HepG2 (cell line): Measurements from ENCODE around the gene KRT16. TPM values are rescaled to one million over a fixed set of nuclear protein-coding genes. Genes with fewer than 3 reads are reported as not detected.

ENCODE experiments used
- ARID4A ChIP-seq: sonication (generic); formaldehyde crosslinking; IDR thresholded peaks from 2 replicates; pipeline ENCODE4 v1.5.0; 2020; ENCODE audit warnings: mild to moderate bottlenecking, missing genetic modification reagents, borderline replicate concordance
- ATF3 ChIP-seq: sonication (generic); formaldehyde crosslinking; IDR thresholded peaks from 2 replicates; pipeline ENCODE4 v1.4.0; 2020; ENCODE audit warnings: missing genetic modification reagents
- HNF4G ChIP-seq, 2 experiments: sonication (generic) in 1 of 2; formaldehyde crosslinking in 1 of 2; IDR thresholded peaks; 2 replicates each; pipeline versions ENCODE4 v1.4.0 to v1.6.1; 2011 to 2020; ENCODE audit warnings: borderline replicate concordance in 2 of 2, low read depth in 2 of 2, mild to moderate bottlenecking in 2 of 2, low read length in 1 of 2, missing genetic modification reagents in 1 of 2, moderate library complexity in 1 of 2
- IRF2 ChIP-seq: IDR thresholded peaks from 2 replicates; pipeline ENCODE4 v1.6.1; 2018; ENCODE audit warnings: missing genetic modification reagents, missing compliant biosample characterization
- KDM5B ChIP-seq: sonication (generic); formaldehyde crosslinking; IDR thresholded peaks from 2 replicates; pipeline ENCODE4 v1.4.0; 2020; ENCODE audit warnings: missing genetic modification reagents, mild to moderate bottlenecking, borderline replicate concordance
- MTA1 ChIP-seq: sonication (generic); formaldehyde crosslinking; IDR thresholded peaks from 2 replicates; pipeline ENCODE4 v1.4.0; 2020; ENCODE audit warnings: missing genetic modification reagents, mild to moderate bottlenecking, borderline replicate concordance
- PHF21A ChIP-seq: sonication (generic); formaldehyde crosslinking; IDR thresholded peaks from 2 replicates; pipeline ENCODE4 v1.5.0; 2020; ENCODE audit warnings: mild to moderate bottlenecking, missing genetic modification reagents
- RARG ChIP-seq: sonication (generic); formaldehyde crosslinking; IDR thresholded peaks from 2 replicates; pipeline ENCODE4 v1.4.0; 2020; ENCODE audit warnings: low read depth, mild to moderate bottlenecking, missing genetic modification reagents
- TARDBP ChIP-seq: sonication (generic); formaldehyde crosslinking; IDR thresholded peaks from 2 replicates; pipeline ENCODE4 v1.8.0; 2022; ENCODE audit warnings: mild to moderate bottlenecking, missing genetic modification reagents
- ZBTB40 ChIP-seq, 2 experiments: fragments of 450-650 bp in 1 of 2; sonication (generic) in 1 of 2; formaldehyde crosslinking in 1 of 2; IDR thresholded peaks; 2 replicates each; pipeline versions ENCODE4 v1.6.1 to v1.8.0; 2016 to 2022; ENCODE audit warnings: antibody characterized with exemption in 1 of 2, mild to moderate bottlenecking in 1 of 2, missing genetic modification reagents in 1 of 2
- ZFX ChIP-seq: sonication (generic); formaldehyde crosslinking; IDR thresholded peaks from 2 replicates; pipeline ENCODE4 v1.4.0; 2020; ENCODE audit warnings: mild to moderate bottlenecking, low read depth, missing genetic modification reagents, moderate library complexity
- ZNF251 ChIP-seq: sonication (generic); formaldehyde crosslinking; IDR thresholded peaks from 2 replicates; pipeline ENCODE4 v1.9.0; 2021; ENCODE audit warnings: mild to moderate bottlenecking, missing genetic modification reagents
- ZNF44 ChIP-seq: sonication (generic); formaldehyde crosslinking; IDR thresholded peaks from 2 replicates; pipeline ENCODE4 v1.5.1; 2020; ENCODE audit warnings: mild to moderate bottlenecking, missing genetic modification reagents
- polyA plus RNA-seq, 8 experiments: library from polyadenylated mRNA; depleted of rRNA in 3 of 8; stranded (reverse) in 7 of 8; unstranded in 1 of 8; fragments of >200 nt; fragmentation: Illumina TruSeq in 4 of 8; extraction: Trizol in 4 of 8; gene quantifications; 2 replicates each; pipeline versions ENCODE4 v1.2.1 to v1.2.3, GENCODE V29; 2011 to 2016; ENCODE audit warnings: low read depth in 4 of 8, missing spikeins in 1 of 8, mixed read lengths in 1 of 8; ENCODE audit not compliant: insufficient read depth in 1 of 8
- total RNA-seq, 5 experiments: library from RNA; depleted of rRNA; stranded (reverse); fragments of >200 nt; fragmentation: Illumina TruSeq; extraction: Trizol; gene quantifications; 2 replicates each; pipeline ENCODE4 v1.2.3, GENCODE V29; 2016; ENCODE audit warnings: low read depth in 1 of 5

Gene KRT16
- total and polyA plus RNA-seq, 2 of the 13 experiments (the other 11 are each of a cell fraction or from before 2014, with no cell fraction given): not detected

DNA sequence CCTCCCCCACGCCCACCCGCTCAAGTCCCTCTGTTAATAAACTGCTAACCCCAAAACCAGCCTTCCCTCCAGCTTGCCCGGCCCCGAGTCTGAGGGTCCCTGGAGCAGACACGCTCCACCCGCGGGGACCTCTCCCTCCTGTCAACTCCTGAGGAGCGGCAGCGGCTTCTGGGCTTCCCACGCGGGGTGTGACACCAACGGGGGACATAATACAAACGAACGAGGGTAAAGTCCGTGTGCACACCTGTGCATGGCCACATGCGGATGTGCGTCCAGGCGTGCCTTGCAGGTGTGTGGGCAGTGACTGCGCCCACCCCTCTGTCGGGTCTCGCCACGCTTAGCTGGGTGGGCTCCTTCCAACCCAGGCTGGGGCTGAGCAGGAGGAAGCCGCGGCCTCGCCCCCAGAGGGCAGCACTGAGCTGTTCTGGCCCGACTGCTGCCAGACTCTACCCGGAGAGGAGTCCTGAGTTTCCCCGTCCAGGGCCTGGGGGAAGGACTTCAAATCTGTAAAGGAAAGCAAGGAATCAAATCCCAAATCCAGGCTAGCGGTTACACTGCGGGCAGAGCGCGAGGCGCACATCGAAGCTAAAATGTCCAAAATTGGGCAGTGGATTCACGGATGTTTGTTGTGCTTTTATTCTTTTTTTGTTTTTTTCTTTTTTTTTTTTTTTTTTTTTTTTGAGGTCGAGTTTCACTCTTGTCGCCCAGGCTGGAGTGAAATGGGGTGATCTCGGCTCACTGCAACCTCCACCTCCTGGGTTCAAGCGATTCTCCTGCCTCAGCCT is 36.0 kb upstream of the KRT16 start (continued):
- TF ChIP-seq ARID4A (no peak; the same call in 1 of the 2 replicates), ZBTB40 (IDR thresholded peaks at IDR 0.05) (no peak), ZBTB40 (CRISPR knock-in tag; IDR thresholded peaks at IDR 0.05) (0 out of 2 replicates have a peak, but pooled peaks have one; percentile 41), ZFX (CRISPR knock-in tag) (peak; percentile 66), IRF2 (CRISPR knock-in tag) (peak; percentile 29; the same call in 1 of the 2 replicates), TARDBP (peak; percentile 35; the same call in 1 of the 2 replicates), KDM5B (CRISPR knock-in tag) (no peak), MTA1 (CRISPR knock-in tag) (peak; percentile 63; the same call in 1 of the 2 replicates), RARG (CRISPR knock-in tag) (no peak), ZNF251 (CRISPR knock-in tag) (no peak), ZNF44 (CRISPR knock-in tag) (peak; percentile 87; the same call in 1 of the 2 replicates), PHF21A (peak; percentile 44; the same call in 1 of the 2 replicates), ATF3 (CRISPR knock-in tag) (0 out of 2 replicates have a peak, but pooled peaks have one; percentile 33), HNF4G (IDR thresholded peaks at IDR 0.05; ENCODE audit: borderline replicate concordance, low read depth, low read length) (no peak), HNF4G (CRISPR knock-in tag; IDR thresholded peaks at IDR 0.05; ENCODE audit: borderline replicate concordance, low read depth) (0 out of 2 replicates have a peak, but pooled peaks have one; percentile 44)
